ENCODE data around the gene CHAT.

DNA sequence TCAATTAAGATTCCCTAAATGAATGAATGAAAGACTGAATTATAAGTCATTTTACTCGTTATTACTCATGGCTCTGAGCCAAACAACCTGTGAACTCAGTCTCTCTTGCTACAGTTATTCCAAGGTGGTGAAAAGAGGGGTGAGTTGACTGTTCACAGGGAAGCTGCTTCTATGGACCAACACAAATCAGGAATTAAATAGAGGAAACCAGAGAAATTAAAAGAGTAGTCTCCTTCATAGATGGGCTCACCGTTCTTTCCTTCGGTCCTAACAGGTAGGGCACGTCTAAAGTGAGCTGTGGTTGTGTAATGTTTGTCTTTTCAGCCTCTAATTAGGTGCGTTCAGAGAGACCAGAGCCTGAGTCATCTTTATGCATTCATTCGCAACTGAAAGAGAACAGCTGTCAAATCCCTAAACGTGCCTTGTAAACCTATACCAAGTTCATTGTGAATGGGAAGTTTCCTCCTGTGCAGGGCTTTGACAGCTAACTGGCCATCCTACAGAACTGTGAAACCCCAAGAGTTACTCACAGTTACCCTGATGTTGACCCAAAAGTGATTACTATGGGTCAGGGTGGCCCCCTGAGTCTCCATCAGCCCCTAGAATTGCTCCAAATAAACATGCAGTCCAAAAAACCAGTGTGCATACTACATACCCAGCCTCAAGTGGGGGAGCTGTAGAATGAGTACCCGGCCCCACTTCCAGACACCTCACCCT lies 47.5 kb downstream of the CHAT start:
- no peak for TF ChIP-seq POLR2A (IDR thresholded peaks at IDR 0.05)
- TF ChIP-seq, protein P1, sequence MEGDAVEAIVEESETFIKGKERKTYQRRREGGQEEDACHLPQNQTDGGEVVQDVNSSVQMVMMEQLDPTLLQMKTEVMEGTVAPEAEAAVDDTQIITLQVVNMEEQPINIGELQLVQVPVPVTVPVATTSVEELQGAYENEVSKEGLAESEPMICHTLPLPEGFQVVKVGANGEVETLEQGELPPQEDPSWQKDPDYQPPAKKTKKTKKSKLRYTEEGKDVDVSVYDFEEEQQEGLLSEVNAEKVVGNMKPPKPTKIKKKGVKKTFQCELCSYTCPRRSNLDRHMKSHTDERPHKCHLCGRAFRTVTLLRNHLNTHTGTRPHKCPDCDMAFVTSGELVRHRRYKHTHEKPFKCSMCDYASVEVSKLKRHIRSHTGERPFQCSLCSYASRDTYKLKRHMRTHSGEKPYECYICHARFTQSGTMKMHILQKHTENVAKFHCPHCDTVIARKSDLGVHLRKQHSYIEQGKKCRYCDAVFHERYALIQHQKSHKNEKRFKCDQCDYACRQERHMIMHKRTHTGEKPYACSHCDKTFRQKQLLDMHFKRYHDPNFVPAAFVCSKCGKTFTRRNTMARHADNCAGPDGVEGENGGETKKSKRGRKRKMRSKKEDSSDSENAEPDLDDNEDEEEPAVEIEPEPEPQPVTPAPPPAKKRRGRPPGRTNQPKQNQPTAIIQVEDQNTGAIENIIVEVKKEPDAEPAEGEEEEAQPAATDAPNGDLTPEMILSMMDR (IDR thresholded peaks at IDR 0.05): no peak

Measured in tibial nerve (tissue), 3 donors.